Pancreas (tissue), 10 donors: ENCODE results near the gene PTPRU. TPM values are rescaled to one million over a fixed set of nuclear protein-coding genes. Genes with fewer than 3 reads are reported as not detected.

Experiments
- ATAC-seq, 4 donors: fragments of 200-7000 bp; cut with Tn5 transposase; one replicate each; pipeline versions ENCODE4 v1.8.0 to v1.9.1; 2020; ENCODE audit warnings: mild to moderate bottlenecking in 4 of 4, moderate library complexity in 4 of 4
- DNase-seq, 6 donors: peaks; one replicate each; pipeline ENCODE4 v3.0.0-alpha.2; 2020
- FAIRE-seq: peaks from 2 replicates; lab custom pipeline; 2012; peaks lifted over from hg19 to GRCh38; lab: Jason Lieb, UNC
- H3K27ac ChIP-seq, 4 donors: fragments of 200-600 bp; sonication (generic); 1 replicate in 3 of 4; 2 replicates in 1 of 4; pipeline versions ENCODE4 v1.5.0 to v1.8.0; 2020
- H3K27me3 ChIP-seq, 4 donors: fragments of 200-600 bp; one replicate each; pipeline ENCODE4 v1.8.0; 2021
- H3K36me3 ChIP-seq, 3 donors: fragments of 200-600 bp; sonication (generic) in 1 of 3; one replicate each; pipeline versions ENCODE4 v1.5.0 to v1.8.0; 2020 to 2021
- H3K4me1 ChIP-seq, 3 donors: fragments of 200-600 bp; one replicate each; pipeline ENCODE4 v1.8.0; 2021
- H3K4me3 ChIP-seq, 4 donors: fragments of 200-600 bp; sonication (generic) in 2 of 4; one replicate each; pipeline versions ENCODE4 v1.5.0 to v1.8.0; 2020 to 2021
- H3K9me3 ChIP-seq, 4 donors: fragments of 200-600 bp; one replicate each; pipeline ENCODE4 v1.8.0; 2021
- CTCF ChIP-seq, 4 donors: fragments of 200-600 bp; sonication (generic) in 3 of 4; IDR thresholded peaks; one replicate each; pipeline versions ENCODE4 v1.5.0 to v1.8.0; 2021; ENCODE audit warnings: antibody characterized with exemption in 4 of 4
- WGBS, 2 donors: extraction: QIAGEN DNeasy Blood & Tissue Kit; methylation state at CpG; one replicate each; pipeline ENCODE4 v1.1.7; 2013; 5-methylcytosine and 5-hydroxymethylcytosine counted together
- intact Hi-C, 3 donors: fragments of 100-400 bp; cut with DNase I; formaldehyde crosslinking; loops; one replicate each; pipeline versions ENCODE4 v1.11.1 to v1.14.2; 2022
- polyA plus RNA-seq, 2 donors: library from polyadenylated mRNA; stranded (reverse); fragments of 200-250 nt; gene quantifications; one replicate each; pipeline ENCODE4 v1.2.3, GENCODE V29; 2013
- total RNA-seq, 6 donors: library from RNA; stranded (reverse); fragmentation: NEBNext Ultra II Directional in 4 of 6; extraction: Animal tissue kit (Norgen Biotek cat#: 25700) in 4 of 6; gene quantifications; one replicate each; pipeline versions ENCODE4 v1.2.1 to v1.2.4, GENCODE V29; 2021 to 2023
- donor health status: healthy with polysubstance abuse.
- donor health status: DM: no; HTN: no; CAD: no; lungs with moderate emphysema.
- donor health status: DM: no; HTN: no; CAD: no.
- donor health status: control.
- donor health status: control.
- donor health status: Bipolar disorder and iron deficiency.
- donor health status: DM: yes; HTN: yes; CAD: no.
- donor health status: DM: no; HTN: no; CAD: no.
- donor health status: DM: no; HTN: no; CAD: no.
- donor health status: DM: yes; HTN: yes; CAD: no.

Gene PTPRU
- total and polyA plus RNA-seq, 8 donors: 12.3 to 20.9 (median 15.2) TPM

DNA sequence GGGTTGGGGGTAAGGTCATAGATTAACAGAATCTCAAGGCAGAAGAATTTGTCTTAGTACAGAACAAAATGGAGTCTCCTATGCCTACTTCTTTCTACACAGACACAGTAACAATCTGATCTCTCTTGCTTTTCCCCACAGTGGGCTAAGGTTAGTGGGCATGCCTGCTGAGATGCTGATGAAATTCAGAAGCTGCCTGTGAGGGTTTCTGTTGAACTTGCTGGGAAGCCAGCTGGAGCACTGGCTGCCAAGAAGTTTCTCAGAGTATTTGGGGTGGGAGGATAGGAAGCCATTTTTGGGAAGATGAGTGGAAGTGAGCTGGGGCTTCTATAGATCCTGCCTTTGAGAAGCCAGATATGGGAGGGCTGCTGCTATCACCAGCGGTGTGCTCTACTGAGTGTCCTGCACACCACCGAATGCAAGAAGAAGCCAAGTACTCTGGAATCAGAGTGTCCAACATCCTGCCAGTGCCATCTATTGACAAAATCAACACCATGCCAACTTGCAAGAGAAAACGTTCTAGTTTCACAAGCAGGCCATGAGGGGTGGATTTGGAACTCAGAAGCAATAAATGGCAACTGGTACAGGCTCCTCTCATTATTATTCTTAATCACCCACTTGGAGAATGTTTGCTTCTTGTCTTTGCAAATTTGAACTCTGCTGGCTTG, 102.7 kb downstream of the PTPRU start:
- Histone ChIP-seq H3K4me3 (no peak overlapping the region), H3K36me3 (no peaks in the 10 kb centered on the region), H3K27me3 (no peaks in the 10 kb centered on the region), H3K9me3 (no peaks in the 10 kb centered on the region), H3K27ac (no peak overlapping the region), H3K4me1 (no peaks in the 10 kb centered on the region)
- no peak for ATAC-seq
- 41 to 59% methylated on average over 3 of the region's 3 CpGs for WGBS, 2 donors
- FAIRE-seq: no peak
- intact Hi-C loops: no loop called here
- no peak for DNase-seq
- TF ChIP-seq CTCF (IDR thresholded peaks at IDR 0.05): no peak

DNA sequence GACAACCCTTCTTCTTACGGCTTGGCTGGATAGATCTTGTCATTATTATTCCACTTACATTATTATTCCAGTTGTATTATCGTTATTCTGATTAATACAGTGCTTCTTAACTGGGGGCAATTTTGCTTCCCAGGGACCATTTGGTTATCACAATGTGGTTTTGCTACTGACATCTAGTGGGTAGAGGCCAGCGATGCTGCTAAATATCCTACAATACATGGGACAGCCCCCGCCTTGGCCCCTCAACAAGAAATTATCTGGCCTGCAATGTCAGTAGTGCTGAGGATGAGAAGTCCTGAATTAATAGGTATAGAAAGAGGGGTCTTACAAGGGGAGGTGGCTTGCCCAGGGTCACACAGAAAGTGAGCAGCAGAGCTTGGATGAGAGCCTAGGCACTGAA, 105.6 kb downstream of the PTPRU start:
- no peak overlapping the region for H3K27ac ChIP-seq
- WGBS, 2 donors: 76 to 82% methylated on average over 4 of the region's 4 CpGs
- no peak for ATAC-seq
- TF ChIP-seq CTCF (IDR thresholded peaks at IDR 0.05): no peak
- intact Hi-C loops: no loop called here
- H3K9me3 ChIP-seq: no peaks in the 10 kb centered on the region
- H3K4me1 ChIP-seq: no peaks in the 10 kb centered on the region
- no peaks in the 10 kb centered on the region for H3K36me3 ChIP-seq
- DNase-seq: no peak
- no peak overlapping the region for H3K4me3 ChIP-seq
- no peaks in the 10 kb centered on the region for H3K27me3 ChIP-seq
- no peak for FAIRE-seq

- 59 to 60% methylated on average over 7 of the region's 7 CpGs for WGBS, 2 donors
- Histone ChIP-seq H3K36me3 (no peaks in the 10 kb centered on the region), H3K27me3 (no peaks in the 10 kb centered on the region), H3K27ac (no peak overlapping the region), H3K4me3 (no peak overlapping the region), H3K4me1 (no peaks in the 10 kb centered on the region), H3K9me3 (no peaks in the 10 kb centered on the region)
- FAIRE-seq: no peak
- TF ChIP-seq CTCF (IDR thresholded peaks at IDR 0.05): no peak
- intact Hi-C loops: no loop called here
- no peak for ATAC-seq
- DNase-seq: no peak
Measured at GRCh38 chr1:29342351-29342750, 106.0 kb downstream of the PTPRU start.

GRCh38 chr1:29342983-29343382, 106.7 kb downstream of the PTPRU start:
- no peak for FAIRE-seq
- 48 to 54% methylated on average over 2 of the region's 2 CpGs for WGBS, 2 donors
- H3K27me3 ChIP-seq: no peaks in the 10 kb centered on the region
- no peak overlapping the region for H3K27ac ChIP-seq
- ATAC-seq: no peak
- DNase-seq: no peak
- intact Hi-C loops: no loop called here
- TF ChIP-seq CTCF (IDR thresholded peaks at IDR 0.05): no peak
- H3K9me3 ChIP-seq: no peaks in the 10 kb centered on the region
- no peak overlapping the region for H3K4me3 ChIP-seq
- no peaks in the 10 kb centered on the region for H3K4me1 ChIP-seq
- no peaks in the 10 kb centered on the region for H3K36me3 ChIP-seq

- no peak overlapping the region for H3K4me3 ChIP-seq
- H3K4me1 ChIP-seq: no peaks in the 10 kb centered on the region
- H3K27ac ChIP-seq: no peak overlapping the region
- intact Hi-C loops: no loop called here
- DNase-seq: no peak
- FAIRE-seq: no peak
- H3K9me3 ChIP-seq: no peaks in the 10 kb centered on the region
- ATAC-seq: no peak
- H3K27me3 ChIP-seq: no peaks in the 10 kb centered on the region
- H3K36me3 ChIP-seq: no peaks in the 10 kb centered on the region
- 68 to 80% methylated on average over 4 of the region's 4 CpGs for WGBS, 2 donors
- no peak for TF ChIP-seq CTCF (IDR thresholded peaks at IDR 0.05)
Measured at GRCh38 chr1:29343476-29343875, 107.2 kb downstream of the PTPRU start.
